Measurements from ENCODE around the gene CCL26. TPM values are rescaled to one million over a fixed set of nuclear protein-coding genes. Genes with fewer than 3 reads are reported as not detected.
"Not testable (repeated sequence)": the region's sequence is repeated elsewhere in the genome, so short reads cannot be mapped to it uniquely, and the experiment has no call there.

Gene CCL26
- total RNA-seq, 6 experiments from 2014 or later = not detected

- no peak overlapping the region for H3K27ac ChIP-seq
- H3K36me3 ChIP-seq = no peaks in the 10 kb centered on the region
- WGBS (ENCODE audit: insufficient coverage, low coverage, low lambda C conversion rate, missing lambda C conversion rate) = 85% methylated on average over 3 of the region's 3 CpGs
- H3K4me1 ChIP-seq = no peaks in the 10 kb centered on the region
- intact Hi-C loops (cut with DNase I) = no loop called here
- H3K9me3 ChIP-seq = no peaks in the 10 kb centered on the region
- no peaks in the 10 kb centered on the region for H3K27me3 ChIP-seq
- TF ChIP-seq CTCF (IDR thresholded peaks at IDR 0.05) (no peak), POLR2A (IDR thresholded peaks at IDR 0.05) (no peak)
- ATAC-seq = no peak
- no peak overlapping the region for H3K4me3 ChIP-seq
- DNase-seq = no peak
Observed at GRCh38 chr7:75789361-75789924, 17.4 kb upstream of the CCL26 start.

GRCh38 chr7:75788154-75788847 lies 16.3 kb upstream of the CCL26 start:
- H3K36me3 ChIP-seq; H3K4me1 ChIP-seq; DNase-seq; H3K27me3 ChIP-seq; H3K27ac ChIP-seq; ATAC-seq; H3K4me3 ChIP-seq; H3K9me3 ChIP-seq; intact Hi-C loops (cut with DNase I): not testable (repeated sequence)
- 66% methylated on average over 13 of the region's 14 CpGs for WGBS (ENCODE audit: insufficient coverage, low coverage, low lambda C conversion rate, missing lambda C conversion rate)

GRCh38 chr7:75783058-75783457 lies 11.0 kb upstream of the CCL26 start:
- H3K4me1 ChIP-seq; H3K9me3 ChIP-seq; ATAC-seq; DNase-seq; H3K36me3 ChIP-seq; intact Hi-C loops (cut with DNase I); H3K4me3 ChIP-seq; H3K27me3 ChIP-seq; H3K27ac ChIP-seq: not testable (repeated sequence)
- 54% methylated on average over 5 of the region's 5 CpGs for WGBS (ENCODE audit: insufficient coverage, low coverage, low lambda C conversion rate, missing lambda C conversion rate)

GRCh38 chr7:75780647-75781273 lies 8.7 kb upstream of the CCL26 start:
- H3K9me3 ChIP-seq; H3K27me3 ChIP-seq; ATAC-seq; H3K4me1 ChIP-seq; H3K4me3 ChIP-seq; H3K27ac ChIP-seq; intact Hi-C loops (cut with DNase I); DNase-seq; H3K36me3 ChIP-seq: not testable (repeated sequence)
- 69% methylated on average over 14 of the region's 14 CpGs for WGBS (ENCODE audit: insufficient coverage, low coverage, low lambda C conversion rate, missing lambda C conversion rate)

GRCh38 chr7:75779516-75779915 lies 7.5 kb upstream of the CCL26 start:
- H3K4me1 ChIP-seq; DNase-seq; H3K4me3 ChIP-seq; intact Hi-C loops (cut with DNase I); H3K27me3 ChIP-seq; H3K36me3 ChIP-seq; H3K27ac ChIP-seq; H3K9me3 ChIP-seq; ATAC-seq: not testable (repeated sequence)
- 74% methylated on average over 11 of the region's 11 CpGs for WGBS (ENCODE audit: insufficient coverage, low coverage, low lambda C conversion rate, missing lambda C conversion rate)

GRCh38 chr7:75779035-75779434 lies 7.0 kb upstream of the CCL26 start:
- ATAC-seq; H3K9me3 ChIP-seq; H3K36me3 ChIP-seq; DNase-seq; H3K4me1 ChIP-seq; H3K4me3 ChIP-seq; H3K27me3 ChIP-seq; intact Hi-C loops (cut with DNase I); H3K27ac ChIP-seq: not testable (repeated sequence)
- 69% methylated on average over 11 of the region's 11 CpGs for WGBS (ENCODE audit: insufficient coverage, low coverage, low lambda C conversion rate, missing lambda C conversion rate)

GRCh38 chr7:75776295-75776971 lies 4.4 kb upstream of the CCL26 start:
- Histone ChIP-seq H3K4me3 (no peak overlapping the region), H3K4me1 (no peaks in the 10 kb centered on the region), H3K27me3 (no peaks in the 10 kb centered on the region), H3K27ac (no peak overlapping the region), H3K36me3 (no peaks in the 10 kb centered on the region), H3K9me3 (no peaks in the 10 kb centered on the region)
- no peak for ATAC-seq
- 57% methylated on average over 12 of the region's 12 CpGs for WGBS (ENCODE audit: insufficient coverage, low coverage, low lambda C conversion rate, missing lambda C conversion rate)
- DNase-seq = no peak
- no peak for TF ChIP-seq CTCF (IDR thresholded peaks at IDR 0.05)
- TF ChIP-seq POLR2A (IDR thresholded peaks at IDR 0.05) = no peak
- intact Hi-C loops (cut with DNase I) = no loop called here

- H3K36me3 ChIP-seq; DNase-seq; H3K9me3 ChIP-seq; ATAC-seq; H3K27ac ChIP-seq; H3K4me1 ChIP-seq; H3K27me3 ChIP-seq; intact Hi-C loops (cut with DNase I); H3K4me3 ChIP-seq: not testable (repeated sequence)
- 75% methylated on average over 3 of the region's 6 CpGs for WGBS (ENCODE audit: insufficient coverage, low coverage, low lambda C conversion rate, missing lambda C conversion rate)
Observed at GRCh38 chr7:75773958-75774357, 1.9 kb upstream of the CCL26 start.
